ACC112 (cell line): ENCODE data around the gene SASH1.

ENCODE experiments used
- H2AFZ ChIP-seq: fragments of 200-600 bp; sonication (generic); one replicate; pipeline ENCODE4 v1.6.0; 2017; ENCODE audit warnings: antibody characterized with exemption, low read length; ENCODE audit not compliant: unreplicated experiment
- H3K27ac ChIP-seq: fragments of 200-600 bp; sonication (generic); 2 replicates; pipeline ENCODE4 v1.5.1; 2014; ENCODE audit warnings: low read depth, mild to moderate bottlenecking, antibody characterized with exemption, low read length, moderate library complexity
- H3K27me3 ChIP-seq: fragments of 200-600 bp; sonication (generic); 2 replicates; pipeline ENCODE4 v1.6.1; 2014; ENCODE audit warnings: mild to moderate bottlenecking, antibody characterized with exemption, low read length, moderate library complexity, mixed read lengths; ENCODE audit not compliant: insufficient read depth
- H3K36me3 ChIP-seq: fragments of 200-600 bp; sonication (generic); 2 replicates; pipeline ENCODE4 v1.6.1; 2016; ENCODE audit warnings: mild to moderate bottlenecking, antibody characterized with exemption, low read length, moderate library complexity, mixed read lengths; ENCODE audit not compliant: insufficient read depth
- H3K4me1 ChIP-seq: fragments of 200-600 bp; sonication (generic); one replicate; pipeline ENCODE4 v1.6.1; 2016; ENCODE audit warnings: low read length, mixed read lengths; ENCODE audit not compliant: insufficient read depth, unreplicated experiment, control insufficient read depth
- H3K4me3 ChIP-seq: fragments of 200-600 bp; sonication (generic); 2 replicates; pipeline ENCODE4 v1.5.1; 2014; ENCODE audit warnings: mild to moderate bottlenecking, low read depth, low read length
- H3K79me2 ChIP-seq: fragments of 200-600 bp; sonication (generic); one replicate; pipeline ENCODE4 v1.6.0; 2016; ENCODE audit warnings: low read length; ENCODE audit not compliant: control insufficient read depth, unreplicated experiment, insufficient read depth

The SASH1 gene

GRCh38 chr6:148465011-148465335 is 122.3 kb downstream of the SASH1 start:
- H3K27ac ChIP-seq: no peak overlapping the region
- no peaks in the 10 kb centered on the region for H3K79me2 ChIP-seq
- no peaks in the 10 kb centered on the region for H3K27me3 ChIP-seq
- peaks cover 36% of the 10 kb centered on the region for H3K4me1 ChIP-seq
- no peak overlapping the region for H3K4me3 ChIP-seq
- H2AFZ ChIP-seq: no peak overlapping the region
- H3K36me3 ChIP-seq: peaks cover 5% of the 10 kb centered on the region; the same call in 1 of the 2 replicates

- H3K27me3 ChIP-seq: no peaks in the 10 kb centered on the region
- H3K4me1 ChIP-seq: peaks cover 36% of the 10 kb centered on the region
- no peak overlapping the region for H3K4me3 ChIP-seq
- no peaks in the 10 kb centered on the region for H3K79me2 ChIP-seq
- no peak overlapping the region for H3K27ac ChIP-seq
- H2AFZ ChIP-seq: no peak overlapping the region
- peaks cover 5% of the 10 kb centered on the region; the same call in 1 of the 2 replicates for H3K36me3 ChIP-seq
These were observed 123.0 kb downstream of the SASH1 start for GRCh38 chr6:148465670-148466069.

- H3K27me3 ChIP-seq: no peaks in the 10 kb centered on the region
These were observed 123.5 kb downstream of the SASH1 start for GRCh38 chr6:148466158-148466557.

GRCh38 chr6:148467926-148468325 is 125.3 kb downstream of the SASH1 start:
- H3K36me3 ChIP-seq: peaks cover 14% of the 10 kb centered on the region
- H3K4me1 ChIP-seq: peaks cover 24% of the 10 kb centered on the region
- no peaks in the 10 kb centered on the region for H3K27me3 ChIP-seq
- H3K27ac ChIP-seq: no peak overlapping the region
- no peak overlapping the region for H2AFZ ChIP-seq
- no peaks in the 10 kb centered on the region for H3K79me2 ChIP-seq
- H3K4me3 ChIP-seq: no peak overlapping the region

More at GRCh38 chr6:148466158-148466557, 123.5 kb downstream of the SASH1 start:
- H3K4me1 ChIP-seq: peaks cover 36% of the 10 kb centered on the region
- no peaks in the 10 kb centered on the region for H3K79me2 ChIP-seq
- H2AFZ ChIP-seq: no peak overlapping the region
- no peak overlapping the region for H3K4me3 ChIP-seq
- no peak overlapping the region for H3K27ac ChIP-seq
- peaks cover 10% of the 10 kb centered on the region for H3K36me3 ChIP-seq

- Histone ChIP-seq H3K27ac (no peak overlapping the region), H3K27me3 (no peaks in the 10 kb centered on the region), H2AFZ (no peak overlapping the region), H3K79me2 (no peaks in the 10 kb centered on the region), H3K4me3 (no peak overlapping the region), H3K4me1 (peaks cover 15% of the 10 kb centered on the region), H3K36me3 (peaks cover 25% of the 10 kb centered on the region)
These were observed 127.5 kb downstream of the SASH1 start for GRCh38 chr6:148470156-148470555.

GRCh38 chr6:148470606-148471465 is 128.2 kb downstream of the SASH1 start:
- Histone ChIP-seq H2AFZ (no peak overlapping the region), H3K27ac (no peak overlapping the region)

GRCh38 chr6:148471624-148472159 is 129.1 kb downstream of the SASH1 start:
- H3K4me1 ChIP-seq: no peaks in the 10 kb centered on the region
- H3K36me3 ChIP-seq: peaks cover 25% of the 10 kb centered on the region
- H3K4me3 ChIP-seq: no peak overlapping the region
- H3K27ac ChIP-seq: no peak overlapping the region
- no peaks in the 10 kb centered on the region for H3K27me3 ChIP-seq
- H3K79me2 ChIP-seq: no peaks in the 10 kb centered on the region
- no peak overlapping the region for H2AFZ ChIP-seq

More at GRCh38 chr6:148470606-148471465, 128.2 kb downstream of the SASH1 start:
- H3K36me3 ChIP-seq: peaks cover 25% of the 10 kb centered on the region
- no peaks in the 10 kb centered on the region for H3K79me2 ChIP-seq
- H3K27me3 ChIP-seq: no peaks in the 10 kb centered on the region
- no peak overlapping the region for H3K4me3 ChIP-seq
- peaks cover 8% of the 10 kb centered on the region for H3K4me1 ChIP-seq

- no peak overlapping the region for H3K4me3 ChIP-seq
- no peaks in the 10 kb centered on the region for H3K27me3 ChIP-seq
- no peak overlapping the region for H2AFZ ChIP-seq
- no peaks in the 10 kb centered on the region for H3K79me2 ChIP-seq
- no peak overlapping the region for H3K27ac ChIP-seq
- peaks cover 25% of the 10 kb centered on the region for H3K36me3 ChIP-seq
- H3K4me1 ChIP-seq: no peaks in the 10 kb centered on the region
These were observed 129.8 kb downstream of the SASH1 start for GRCh38 chr6:148472171-148473105.

GRCh38 chr6:148479497-148479896 is 136.9 kb downstream of the SASH1 start:
- no peaks in the 10 kb centered on the region for H3K27me3 ChIP-seq
- H3K79me2 ChIP-seq: no peaks in the 10 kb centered on the region
- H3K4me1 ChIP-seq: no peaks in the 10 kb centered on the region
- H2AFZ ChIP-seq: no peak overlapping the region
- 0 out of 2 replicates have a peak, but pooled peaks cover 9% of the 10 kb centered on the region for H3K36me3 ChIP-seq
- H3K27ac ChIP-seq: no peak overlapping the region
- no peak overlapping the region for H3K4me3 ChIP-seq

- H3K79me2 ChIP-seq: no peaks in the 10 kb centered on the region
- H3K4me3 ChIP-seq: no peak overlapping the region
- H2AFZ ChIP-seq: no peak overlapping the region
- H3K4me1 ChIP-seq: peaks cover 13% of the 10 kb centered on the region
- H3K36me3 ChIP-seq: peaks cover 20% of the 10 kb centered on the region; the same call in 1 of the 2 replicates
- no peak overlapping the region for H3K27ac ChIP-seq
- no peaks in the 10 kb centered on the region for H3K27me3 ChIP-seq
These were observed 144.8 kb downstream of the SASH1 start for GRCh38 chr6:148487461-148487860.
